GM19395 (cell line): ENCODE measurements around the gene IFT172.
"Not testable (repeated sequence)": the region's sequence is repeated elsewhere in the genome, so short reads cannot be mapped to it uniquely, and the experiment has no call there.

Source experiments
- ATAC-seq: cut with Tn5 transposase; IDR thresholded peaks from one replicate; pipeline ENCODE4 v1.9.1; 2021; ENCODE audit warnings: mild to moderate bottlenecking, moderate library complexity; ENCODE audit not compliant: unreplicated experiment

IFT172 gene

GRCh38 chr2:27489498-27490397, at the start of gene IFT172:
IFT172 (minus strand) TSS chr2:27489743; CDS start chr2:27489653, 90 bp downstream.
- peak; percentile 98 for ATAC-seq

GRCh38 chr2:27538839-27539450, 49.4 kb upstream of the IFT172 start:
- not testable (repeated sequence) for ATAC-seq

GRCh38 chr2:27537287-27537686, 47.7 kb upstream of the IFT172 start:
- no peak for ATAC-seq

- ATAC-seq: no peak
Measured at GRCh38 chr2:27531983-27532382, 42.4 kb upstream of the IFT172 start.

GRCh38 chr2:27527182-27527581, 37.6 kb upstream of the IFT172 start:
- ATAC-seq: no peak

- no peak for ATAC-seq
Measured at GRCh38 chr2:27522400-27522945, 32.9 kb upstream of the IFT172 start.

GRCh38 chr2:27520316-27520715, 30.8 kb upstream of the IFT172 start:
- ATAC-seq: no peak

- no peak for ATAC-seq
Measured at GRCh38 chr2:27518782-27519113, 29.2 kb upstream of the IFT172 start.

- no peak for ATAC-seq
Measured at GRCh38 chr2:27518113-27518781, 28.7 kb upstream of the IFT172 start.

GRCh38 chr2:27509326-27509725, 19.8 kb upstream of the IFT172 start:
- no peak for ATAC-seq

GRCh38 chr2:27507293-27507692, 17.8 kb upstream of the IFT172 start:
- ATAC-seq: no peak

GRCh38 chr2:27506587-27506986, 17.0 kb upstream of the IFT172 start:
- no peak for ATAC-seq

GRCh38 chr2:27502142-27502541, 12.6 kb upstream of the IFT172 start:
- ATAC-seq: no peak

- ATAC-seq: no peak
Measured at GRCh38 chr2:27501042-27501441, 11.5 kb upstream of the IFT172 start.

- ATAC-seq: no peak
Measured at GRCh38 chr2:27498975-27499374, 9.4 kb upstream of the IFT172 start.

GRCh38 chr2:27497288-27497627, 7.7 kb upstream of the IFT172 start:
- ATAC-seq: no peak

GRCh38 chr2:27496357-27497287, 7.1 kb upstream of the IFT172 start, which contains the start of gene GCKR:
GCKR (plus strand) TSS chr2:27496839; CDS start chr2:27496905, 66 bp downstream.
- ATAC-seq: no peak

GRCh38 chr2:27495840-27496356, 6.4 kb upstream of the IFT172 start:
- ATAC-seq: no peak

GRCh38 chr2:27494944-27495554, 5.5 kb upstream of the IFT172 start, which contains the start of gene FNDC4:
FNDC4 (minus strand) TSS chr2:27495200; CDS start chr2:27494679, 521 bp downstream.
- ATAC-seq: no peak
